ENCODE data around the gene ST7.
A peak's percentile ranks its signal among the peaks of the same experiment; 100 is the strongest.
"Not testable (repeated sequence)": the region's sequence is repeated elsewhere in the genome, so short reads cannot be mapped to it uniquely, and the experiment has no call there.

ST7 gene

GRCh38 chr7:117227091-117227490 is 273.8 kb downstream of the ST7 start:
- DNase-seq (ENCODE audit: low read depth): no peak

GRCh38 chr7:117229350-117229749 is 276.0 kb downstream of the ST7 start:
- no peak for DNase-seq (ENCODE audit: low read depth)

- DNase-seq (ENCODE audit: low read depth): no peak
These were observed 277.2 kb downstream of the ST7 start for GRCh38 chr7:117230276-117231046.

GRCh38 chr7:117231047-117231359 is 277.7 kb downstream of the ST7 start:
- no peak for DNase-seq (ENCODE audit: low read depth)

- DNase-seq (ENCODE audit: low read depth): no peak
These were observed 284.3 kb downstream of the ST7 start for GRCh38 chr7:117237646-117238045.

GRCh38 chr7:117238472-117238871 is 285.2 kb downstream of the ST7 start:
- DNase-seq (ENCODE audit: low read depth): no peak

- DNase-seq (ENCODE audit: low read depth): no peak
These were observed 285.6 kb downstream of the ST7 start for GRCh38 chr7:117238937-117239336.

- no peak for DNase-seq (ENCODE audit: low read depth)
These were observed 287.8 kb downstream of the ST7 start for GRCh38 chr7:117241088-117241487.

GRCh38 chr7:117243390-117243789 is 290.1 kb downstream of the ST7 start:
- no peak for DNase-seq (ENCODE audit: low read depth)

- not testable (repeated sequence) for DNase-seq (ENCODE audit: low read depth)
These were observed 292.4 kb downstream of the ST7 start for GRCh38 chr7:117245703-117246102.

- DNase-seq (ENCODE audit: low read depth): no peak
These were observed 294.5 kb downstream of the ST7 start for GRCh38 chr7:117247809-117248208.

- no peak for DNase-seq (ENCODE audit: low read depth)
These were observed 295.5 kb downstream of the ST7 start for GRCh38 chr7:117248829-117249228.

- peak; percentile 9 for DNase-seq (ENCODE audit: low read depth)
These were observed 296.4 kb downstream of the ST7 start for GRCh38 chr7:117249696-117250095.

- no peak for DNase-seq (ENCODE audit: low read depth)
These were observed 296.9 kb downstream of the ST7 start for GRCh38 chr7:117250245-117250644.

- no peak for DNase-seq (ENCODE audit: low read depth)
These were observed 297.5 kb downstream of the ST7 start for GRCh38 chr7:117250801-117251200.

GRCh38 chr7:117251687-117252086 is 298.4 kb downstream of the ST7 start:
- DNase-seq (ENCODE audit: low read depth): peak; percentile 68

GRCh38 chr7:117259615-117260014 is 306.3 kb downstream of the ST7 start:
- DNase-seq (ENCODE audit: low read depth): peak; percentile 46

GRCh38 chr7:117262546-117262945 is 309.2 kb downstream of the ST7 start:
- no peak for DNase-seq (ENCODE audit: low read depth)

- DNase-seq (ENCODE audit: low read depth): no peak
These were observed 311.4 kb downstream of the ST7 start for GRCh38 chr7:117264716-117265115.

- DNase-seq (ENCODE audit: low read depth): peak; percentile 96
These were observed 316.1 kb downstream of the ST7 start for GRCh38 chr7:117269417-117269816.

GRCh38 chr7:117269886-117270285 is 316.6 kb downstream of the ST7 start:
- DNase-seq (ENCODE audit: low read depth): peak; percentile 87

GRCh38 chr7:117270371-117270770 is 317.1 kb downstream of the ST7 start:
- DNase-seq (ENCODE audit: low read depth): peak; percentile 42

GRCh38 chr7:117271566-117271965 is 318.3 kb downstream of the ST7 start:
- no peak for DNase-seq (ENCODE audit: low read depth)

GRCh38 chr7:117272017-117272759 is 318.9 kb downstream of the ST7 start:
- DNase-seq (ENCODE audit: low read depth): no peak

All from ELR (cell line).